Pons (tissue), 1 donor: ENCODE results near the gene NOP16.
"Not testable (repeated sequence)": the region's sequence is repeated elsewhere in the genome, so short reads cannot be mapped to it uniquely, and the experiment has no call there.

Source experiments
- DNase-seq: peaks from one replicate; pipeline ENCODE4 v3.0.0-alpha.2; 2016; ENCODE audit warnings: low spot score

Gene NOP16

GRCh38 chr5:176409765-176410164 lies 21.4 kb upstream of the NOP16 start:
- no peak for DNase-seq

- DNase-seq = no peak
Measured at GRCh38 chr5:176408590-176408989, 20.2 kb upstream of the NOP16 start.

- not testable (repeated sequence) for DNase-seq
Measured at GRCh38 chr5:176408252-176408573, 19.8 kb upstream of the NOP16 start.

- DNase-seq = no peak
Measured at GRCh38 chr5:176407456-176408251, 19.3 kb upstream of the NOP16 start.

- DNase-seq = no peak
Measured at GRCh38 chr5:176406436-176407052, 18.1 kb upstream of the NOP16 start.

- DNase-seq = no peak
Measured at GRCh38 chr5:176405656-176406435, 17.4 kb upstream of the NOP16 start.

- DNase-seq = no peak
Measured at GRCh38 chr5:176401281-176402205, 13.1 kb upstream of the NOP16 start.

- DNase-seq = no peak
Measured at GRCh38 chr5:176400382-176401156, 12.2 kb upstream of the NOP16 start.

GRCh38 chr5:176397736-176398420 lies 9.5 kb upstream of the NOP16 start:
- DNase-seq = no peak

- DNase-seq = no peak
Measured at GRCh38 chr5:176396330-176396729, 7.9 kb upstream of the NOP16 start.

GRCh38 chr5:176394881-176395675 lies 6.7 kb upstream of the NOP16 start:
- no peak for DNase-seq

GRCh38 chr5:176394096-176394495 lies 5.7 kb upstream of the NOP16 start:
- no peak for DNase-seq

GRCh38 chr5:176392526-176392925 lies 4.1 kb upstream of the NOP16 start:
- no peak for DNase-seq

GRCh38 chr5:176391999-176392398 lies 3.6 kb upstream of the NOP16 start:
- DNase-seq = no peak

GRCh38 chr5:176391479-176391878 lies 3.1 kb upstream of the NOP16 start:
- no peak for DNase-seq

GRCh38 chr5:176389135-176390123 lies 1.0 kb upstream of the NOP16 start:
- no peak for DNase-seq

GRCh38 chr5:176388003-176388443 lies 375 bp downstream of the NOP16 start:
- DNase-seq = no peak

- no peak for DNase-seq
Measured at GRCh38 chr5:176387384-176387925, 943 bp downstream of the NOP16 start.
